NK-92 treated with Interleukin-12 subunit alpha and Interleukin-12 subunit beta, amount 100 ng/mL, for 24 hours (cell line): ENCODE measurements around the gene TRAIP.
"Not testable (repeated sequence)": the region's sequence is repeated elsewhere in the genome, so short reads cannot be mapped to it uniquely, and the experiment has no call there.

ENCODE experiments used
- DNase-seq: peaks from one replicate; lab custom pipeline; 2025; lab: John Stamatoyannopoulos, UW

Gene TRAIP

GRCh38 chr3:49791571-49791970 lies 64.8 kb downstream of the TRAIP start:
- no peak for DNase-seq

GRCh38 chr3:49790626-49791411 lies 65.5 kb downstream of the TRAIP start:
- DNase-seq: no peak

- DNase-seq: no peak
Measured at GRCh38 chr3:49788056-49788455, 68.3 kb downstream of the TRAIP start.

- no peak for DNase-seq
Measured at GRCh38 chr3:49787536-49787935, 68.8 kb downstream of the TRAIP start.

GRCh38 chr3:49787182-49787464 lies 69.2 kb downstream of the TRAIP start:
- no peak for DNase-seq

GRCh38 chr3:49786357-49787181 lies 69.8 kb downstream of the TRAIP start, which contains the start of gene IP6K1:
Gene IP6K1, minus strand, starts transcription at chr3:49786542. Its CDS starts 38,502 bp downstream, at chr3:49748040.
- DNase-seq: peak; percentile 98

- no peak for DNase-seq
Measured at GRCh38 chr3:49785565-49786356, 70.6 kb downstream of the TRAIP start.

GRCh38 chr3:49782277-49782676 lies 74.1 kb downstream of the TRAIP start:
- DNase-seq: not testable (repeated sequence)

GRCh38 chr3:49781415-49782199 lies 74.8 kb downstream of the TRAIP start:
- DNase-seq: no peak

GRCh38 chr3:49780975-49781365 lies 75.4 kb downstream of the TRAIP start:
- not testable (repeated sequence) for DNase-seq

- no peak for DNase-seq
Measured at GRCh38 chr3:49780080-49780974, 76.0 kb downstream of the TRAIP start.

- DNase-seq: no peak
Measured at GRCh38 chr3:49779358-49780079, 76.8 kb downstream of the TRAIP start.
